ENCODE measurements around the gene SGCA. TPM values are rescaled to one million over a fixed set of nuclear protein-coding genes. Genes with fewer than 3 reads are reported as not detected.

Gene SGCA
- total RNA-seq, 1 experiment from 2014 or later = not detected

GRCh38 chr17:50207792-50208567, 42.2 kb downstream of the SGCA start:
- DNase-seq (ENCODE audit: low read depth) = no peak

GRCh38 chr17:50208611-50209061, 42.8 kb downstream of the SGCA start:
- DNase-seq (ENCODE audit: low read depth) = no peak

- no peak for DNase-seq (ENCODE audit: low read depth)
Measured at GRCh38 chr17:50209133-50209471, 43.3 kb downstream of the SGCA start.

GRCh38 chr17:50209472-50210239, 43.9 kb downstream of the SGCA start:
- DNase-seq (ENCODE audit: low read depth) = peak; percentile 95

GRCh38 chr17:50210240-50211225, 44.7 kb downstream of the SGCA start:
- peak; percentile 97 for DNase-seq (ENCODE audit: low read depth)

- peak; percentile 70 for DNase-seq (ENCODE audit: low read depth)
Measured at GRCh38 chr17:50211249-50212120, 45.7 kb downstream of the SGCA start.

GRCh38 chr17:50212121-50212843, 46.5 kb downstream of the SGCA start:
- peak; percentile 73 for DNase-seq (ENCODE audit: low read depth)

GRCh38 chr17:50213026-50214022, 47.5 kb downstream of the SGCA start:
- DNase-seq (ENCODE audit: low read depth) = peak; percentile 57

GRCh38 chr17:50214976-50215760, 49.4 kb downstream of the SGCA start:
- no peak for DNase-seq (ENCODE audit: low read depth)

- no peak for DNase-seq (ENCODE audit: low read depth)
Measured at GRCh38 chr17:50217591-50217990, 51.8 kb downstream of the SGCA start.

- no peak for DNase-seq (ENCODE audit: low read depth)
Measured at GRCh38 chr17:50218071-50218759, 52.4 kb downstream of the SGCA start.

- peak; percentile 96 for DNase-seq (ENCODE audit: low read depth)
Measured at GRCh38 chr17:50218771-50219315, 53.0 kb downstream of the SGCA start.

- DNase-seq (ENCODE audit: low read depth) = peak; percentile 90
Measured at GRCh38 chr17:50219342-50219741, 53.5 kb downstream of the SGCA start.

GRCh38 chr17:50219939-50220465, 54.2 kb downstream of the SGCA start:
- DNase-seq (ENCODE audit: low read depth) = peak; percentile 52

GRCh38 chr17:50220811-50221210, 55.0 kb downstream of the SGCA start:
- no peak for DNase-seq (ENCODE audit: low read depth)

- peak; percentile 85 for DNase-seq (ENCODE audit: low read depth)
Measured at GRCh38 chr17:50221266-50221863, 55.6 kb downstream of the SGCA start.

Data from M059J (cell line).